IMR-90 (cell line): Measurements from ENCODE around the gene EFNA5. TPM values are rescaled to one million over a fixed set of nuclear protein-coding genes. Genes with fewer than 3 reads are reported as not detected.

Experiments used
- ATAC-seq: fragments of 200-7000 bp; cut with Tn5 transposase; 2 replicates; pipeline ENCODE4 v1.9.1; 2020; ENCODE audit warnings: low read depth, mild to moderate bottlenecking, moderate library complexity
- BruUV-seq: library from RNA; stranded (reverse); fragments of 400-500 nt; replicated peaks from 2 replicates; lab custom pipeline; 2021; lab: Mats Ljungman, UMichigan
- CTCF ChIA-PET: fragments of 300-600 bp; formaldehyde crosslinking; extraction: SDS; loops from one replicate; lab custom pipeline; 2021; ENCODE audit warnings: antibody characterized with exemption; lab: Yijun Ruan, JAX
- POLR2A ChIA-PET: fragments of 300-600 bp; sonication (Branson Sonifier 250); formaldehyde crosslinking; loops from one replicate; lab custom pipeline; 2022; ENCODE audit warnings: antibody characterized with exemption; ENCODE audit not compliant: unreplicated experiment; lab: Charles Lee
- DNase-seq: peaks from one replicate; pipeline ENCODE4 v3.0.0; 2013
- H2AFZ ChIP-seq: replicated peaks from 2 replicates; pipeline ENCODE3; 2013; ENCODE audit warnings: low read length, mild to moderate bottlenecking; ENCODE audit not compliant: poor library complexity
- H2AK5ac ChIP-seq: 2 replicates; pipeline ENCODE4 v1.6.1; 2013; ENCODE audit warnings: low read depth, low read length, inconsistent platforms
- H2AK9ac ChIP-seq: replicated peaks from 2 replicates; pipeline ENCODE3; 2013; ENCODE audit warnings: mild to moderate bottlenecking, low read depth, low read length, moderate library complexity; ENCODE audit not compliant: poor library complexity
- H2BK120ac ChIP-seq: 2 replicates; pipeline ENCODE4 v1.6.1; 2013; ENCODE audit warnings: low read depth, low read length, inconsistent platforms
- H2BK15ac ChIP-seq: 3 replicates; pipeline ENCODE4 v1.6.1; 2013; ENCODE audit warnings: low read depth, low read length, inconsistent platforms
- H2BK20ac ChIP-seq: 2 replicates; pipeline ENCODE4 v1.6.1; 2013; ENCODE audit warnings: low read depth, mild to moderate bottlenecking, inconsistent platforms, low read length, moderate library complexity
- H2BK5ac ChIP-seq: 2 replicates; pipeline ENCODE4 v1.6.1; 2013; ENCODE audit warnings: mild to moderate bottlenecking, low read depth, low read length, inconsistent platforms; ENCODE audit not compliant: poor library complexity, severe bottlenecking
- H3K14ac ChIP-seq: replicated peaks from 2 replicates; pipeline ENCODE4 v1.6.1; 2013; ENCODE audit warnings: low read depth, low read length, inconsistent platforms
- H3K18ac ChIP-seq: 2 replicates; pipeline ENCODE4 v1.6.1; 2013; ENCODE audit warnings: low read depth, low read length, control low read depth
- H3K23ac ChIP-seq: 2 replicates; pipeline ENCODE4 v1.6.1; 2013; ENCODE audit warnings: low read depth, low read length, inconsistent platforms
- H3K27ac ChIP-seq: 2 replicates; pipeline ENCODE4 v1.5.1; 2013; ENCODE audit warnings: mild to moderate bottlenecking, control low read depth, low read length; ENCODE audit not compliant: insufficient read depth
- H3K27me3 ChIP-seq: 2 replicates; pipeline ENCODE4 v1.6.1; 2013; ENCODE audit warnings: low read length; ENCODE audit not compliant: control insufficient read depth, insufficient read depth
- H3K36me3 ChIP-seq: 2 replicates; pipeline ENCODE4 v1.6.1; 2013; ENCODE audit warnings: low read length, mixed read lengths; ENCODE audit not compliant: control insufficient read depth, insufficient read depth
- H3K4ac ChIP-seq: 2 replicates; pipeline ENCODE4 v1.6.1; 2013; ENCODE audit warnings: low read depth, low read length, inconsistent platforms
- H3K4me1 ChIP-seq: 2 replicates; pipeline ENCODE4 v1.6.1; 2013; ENCODE audit warnings: low read length, mixed read lengths; ENCODE audit not compliant: control insufficient read depth, insufficient read depth
- H3K4me2 ChIP-seq: 2 replicates; pipeline ENCODE4 v1.6.1; 2013; ENCODE audit warnings: low read depth, mild to moderate bottlenecking, control low read depth, low read length, moderate library complexity
- H3K4me3 ChIP-seq: 2 replicates; pipeline ENCODE4 v1.5.1; 2013; ENCODE audit warnings: low read depth, mild to moderate bottlenecking, control low read depth, low read length, moderate library complexity; ENCODE audit not compliant: insufficient read depth
- H3K56ac ChIP-seq: 2 replicates; pipeline ENCODE4 v1.6.1; 2013; ENCODE audit warnings: low read length, inconsistent platforms; ENCODE audit not compliant: insufficient read depth; ENCODE audit errors: extremely low read depth
- H3K79me1 ChIP-seq, 2 experiments: 2 replicates each; pipeline ENCODE4 v1.6.1; 2013; ENCODE audit warnings: low read length in 2 of 2, inconsistent platforms in 1 of 2, low read depth in 1 of 2
- H3K9ac ChIP-seq: 2 replicates; pipeline ENCODE4 v1.6.1; 2013; ENCODE audit warnings: low read depth, low read length, control low read depth
- H3K9me1 ChIP-seq: 2 replicates; pipeline ENCODE4 v1.6.1; 2013; ENCODE audit warnings: low read length, inconsistent platforms; ENCODE audit not compliant: insufficient read depth
- H3K9me3 ChIP-seq: 2 replicates; pipeline ENCODE4 v1.6.1; 2013; ENCODE audit warnings: low read length; ENCODE audit not compliant: control insufficient read depth, insufficient read depth
- H4K20me1 ChIP-seq: 2 replicates; pipeline ENCODE4 v1.6.1; 2013; ENCODE audit warnings: low read length, inconsistent platforms; ENCODE audit not compliant: insufficient read depth
- H4K5ac ChIP-seq: 2 replicates; pipeline ENCODE4 v1.6.1; 2013; ENCODE audit warnings: mild to moderate bottlenecking, low read depth, low read length, control low read depth
- H4K8ac ChIP-seq, 2 experiments: 2 replicates each; pipeline ENCODE4 v1.6.1; 2013; ENCODE audit warnings: low read depth in 2 of 2, low read length in 2 of 2, control low read depth in 1 of 2, inconsistent platforms in 1 of 2
- H4K91ac ChIP-seq: 2 replicates; pipeline ENCODE4 v1.6.1; 2013; ENCODE audit warnings: low read depth, low read length, inconsistent platforms; ENCODE audit not compliant: insufficient read depth
- CEBPB ChIP-seq: IDR thresholded peaks from 2 replicates; pipeline ENCODE4 v1.6.1; 2012; ENCODE audit warnings: low read depth, low read length, improper control_type of control experiment
- CHD1 ChIP-seq: IDR thresholded peaks from 2 replicates; pipeline ENCODE4 v1.6.1; 2012; ENCODE audit warnings: low read depth, low read length, improper control_type of control experiment
- MAFK ChIP-seq: IDR thresholded peaks from 2 replicates; pipeline ENCODE4 v1.6.1; 2012; ENCODE audit warnings: low read depth, low read length, improper control_type of control experiment
- MAZ ChIP-seq: IDR thresholded peaks from 2 replicates; pipeline ENCODE4 v1.6.1; 2012; ENCODE audit warnings: low read depth, mild to moderate bottlenecking, low read length, improper control_type of control experiment, moderate library complexity, borderline replicate concordance
- POLR2A ChIP-seq: IDR thresholded peaks from 2 replicates; pipeline ENCODE4 v1.6.1; 2012; ENCODE audit warnings: mild to moderate bottlenecking, low read depth, low read length
- RAD21 ChIP-seq: IDR thresholded peaks from 2 replicates; pipeline ENCODE4 v1.6.1; 2012; ENCODE audit warnings: low read length, improper control_type of control experiment
- RCOR1 ChIP-seq: IDR thresholded peaks from 2 replicates; pipeline ENCODE4 v1.6.1; 2012; ENCODE audit warnings: mild to moderate bottlenecking, low read length, improper control_type of control experiment; ENCODE audit not compliant: insufficient replicate concordance
- USF2 ChIP-seq: fragments of 150-350 bp; IDR thresholded peaks from 2 replicates; pipeline ENCODE4 v1.6.1; 2017; ENCODE audit warnings: mild to moderate bottlenecking, antibody characterized with exemption, low read length, low read depth
- WGBS, 2 experiments: methylation state at CpG; one replicate each; pipeline versions ENCODE4 v1.1.5 to v1.1.7; 2013; ENCODE audit warnings: missing lambda C conversion rate in 2 of 2; ENCODE audit not compliant: insufficient read length in 1 of 2; ENCODE audit errors: extremely low coverage in 2 of 2; 5-methylcytosine and 5-hydroxymethylcytosine counted together
- dilution Hi-C: fragments of 300-500 bp; cut with HindIII; formaldehyde crosslinking; loops from one replicate; pipeline ENCODE4 v1.14.3; 2018; ENCODE audit warnings: low sequenced_read_pairs; ENCODE audit not compliant: unreplicated experiment
- in situ Hi-C: fragments of 300-500 bp; cut with MboI; formaldehyde crosslinking; loops from 3 replicates; pipeline ENCODE4 v1.14.3; 2019; ENCODE audit warnings: low sequenced_read_pairs, inconsistent platforms, mixed read lengths
- intact Hi-C: fragments of 100-400 bp; cut with micrococcal nuclease; formaldehyde crosslinking; loops from 2 replicates; pipeline ENCODE4 v1.10.0; 2022
- polyA plus RNA-seq, 3 experiments: library from polyadenylated mRNA; depleted of rRNA; stranded (reverse); fragments of >200 nt; gene quantifications; 2 replicates each; pipeline ENCODE4 v1.2.3, GENCODE V29; 2012; ENCODE audit warnings: low replicate concordance in 1 of 3
- total RNA-seq: library from RNA; depleted of rRNA; stranded (reverse); fragments of >200 nt; gene quantifications from 2 replicates; pipeline ENCODE4 v1.2.3, GENCODE V29; 2012
- TF ChIP-seq, protein P1 (sequence below): fragments of 150-350 bp; IDR thresholded peaks from 2 replicates; pipeline ENCODE4 v1.6.1; 2016; ENCODE audit warnings: low read depth, mild to moderate bottlenecking, low read length, moderate library complexity, borderline replicate concordance

The EFNA5 gene
- total and polyA plus RNA-seq, 2 of the 4 experiments (the other 2 are of a cell fraction) = 1.5 to 1.6 TPM

- Histone ChIP-seq H3K27me3 (no peaks in the 10 kb centered on the region), H4K91ac (peak overlapping the region; percentile 64; the same call in 1 of the 2 replicates), H3K36me3 (no peaks in the 10 kb centered on the region), H3K14ac (peak overlapping the region; percentile 92), H3K56ac (peak overlapping the region; percentile 7; the same call in 1 of the 2 replicates), H2AK5ac (peak overlapping the region; percentile 83), H3K4me3 (no peak overlapping the region), H3K9me3 (no peaks in the 10 kb centered on the region), H4K5ac (no peak overlapping the region; the same call in 1 of the 2 replicates), H2BK5ac (peak overlapping the region; percentile 79), H4K8ac (peak overlapping the region; percentile 11 to 86; a peak in 3 of 4 replicates), H3K9ac (no peak overlapping the region), H2BK20ac (peak overlapping the region; percentile 96), H3K4me1 (peaks cover 10% of the 10 kb centered on the region), H2AK9ac (no peak overlapping the region), H3K9me1 (peaks cover 15% of the 10 kb centered on the region), H2AFZ (peak overlapping the region; percentile 39), H3K18ac (peak overlapping the region; percentile 45; the same call in 1 of the 2 replicates), H2BK15ac (peak overlapping the region; percentile 62; the same call in 2 of the 3 replicates), H3K27ac (no peak overlapping the region), H3K79me1 (peaks cover 0 to 4% of the 10 kb centered on the region in 2 experiments; a peak in 1 of 4 replicates), H4K20me1 (no peaks in the 10 kb centered on the region), H3K23ac (0 out of 2 replicates have a peak overlapping the region, but pooled peaks have one; percentile 50), H2BK120ac (peak overlapping the region; percentile 95), H3K4ac (peak overlapping the region; percentile 84), H3K4me2 (peak overlapping the region; percentile 28; the same call in 1 of the 2 replicates)
- in situ Hi-C loops (no loop called here), intact Hi-C loops (no loop called here), dilution Hi-C loops (no loop called here)
- WGBS, 2 experiments = 75% methylated on average over 2 of the region's 4 CpGs; no CpG with 5 or more reads in 1 of the 2 experiments
- peak; percentile 77 for ATAC-seq
- no TSS peak for BruUV-seq
- CTCF ChIA-PET = interaction anchor here (0.7 to 0.8 kb wide), 2 partner anchors 9 to 172 kb away, joined by 3 read pairs; no protein-coding TSS in a partner anchor
- TF ChIP-seq CHD1 (no peak), RCOR1 (no peak), RAD21 (no peak), USF2 (no peak), MAFK (no peak), MAZ (no peak), POLR2A (no peak), CEBPB (no peak)
- TF ChIP-seq, protein P1, sequence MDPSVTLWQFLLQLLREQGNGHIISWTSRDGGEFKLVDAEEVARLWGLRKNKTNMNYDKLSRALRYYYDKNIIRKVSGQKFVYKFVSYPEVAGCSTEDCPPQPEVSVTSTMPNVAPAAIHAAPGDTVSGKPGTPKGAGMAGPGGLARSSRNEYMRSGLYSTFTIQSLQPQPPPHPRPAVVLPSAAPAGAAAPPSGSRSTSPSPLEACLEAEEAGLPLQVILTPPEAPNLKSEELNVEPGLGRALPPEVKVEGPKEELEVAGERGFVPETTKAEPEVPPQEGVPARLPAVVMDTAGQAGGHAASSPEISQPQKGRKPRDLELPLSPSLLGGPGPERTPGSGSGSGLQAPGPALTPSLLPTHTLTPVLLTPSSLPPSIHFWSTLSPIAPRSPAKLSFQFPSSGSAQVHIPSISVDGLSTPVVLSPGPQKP = no peak
- peak; percentile 69 for DNase-seq
- POLR2A ChIA-PET = no interaction called here
These were observed 115.2 kb downstream of the EFNA5 start for GRCh38 chr5:107555425-107556090.
